Cardiac fibroblast (primary cell): ENCODE data around the gene STRBP.
A peak's percentile ranks its signal among the peaks of the same experiment; 100 is the strongest.

Experiments used
- DNase-seq, 2 donors: peaks; one replicate each; pipeline versions ENCODE4 v3.0.0 to v3.0.0-alpha.2; 2010; ENCODE audit warnings: low read depth in 2 of 2
- H3K4me3 ChIP-seq, 2 donors: replicated peaks in 1 of 2; 1 replicate in 1 of 2; 2 replicates in 1 of 2; pipeline ENCODE4 v1.5.1; 2011; ENCODE audit warnings: low read depth in 2 of 2, low read length in 2 of 2, mild to moderate bottlenecking in 2 of 2, moderate library complexity in 1 of 2
- TF ChIP-seq, protein P1 (sequence below): IDR thresholded peaks from one replicate; pipeline ENCODE4 v1.5.1; 2011; ENCODE audit warnings: low read depth, mild to moderate bottlenecking, low read length, inconsistent platforms

Gene STRBP

GRCh38 chr9:123083680-123084079 is 184.7 kb downstream of the STRBP start:
- TF ChIP-seq, protein P1, sequence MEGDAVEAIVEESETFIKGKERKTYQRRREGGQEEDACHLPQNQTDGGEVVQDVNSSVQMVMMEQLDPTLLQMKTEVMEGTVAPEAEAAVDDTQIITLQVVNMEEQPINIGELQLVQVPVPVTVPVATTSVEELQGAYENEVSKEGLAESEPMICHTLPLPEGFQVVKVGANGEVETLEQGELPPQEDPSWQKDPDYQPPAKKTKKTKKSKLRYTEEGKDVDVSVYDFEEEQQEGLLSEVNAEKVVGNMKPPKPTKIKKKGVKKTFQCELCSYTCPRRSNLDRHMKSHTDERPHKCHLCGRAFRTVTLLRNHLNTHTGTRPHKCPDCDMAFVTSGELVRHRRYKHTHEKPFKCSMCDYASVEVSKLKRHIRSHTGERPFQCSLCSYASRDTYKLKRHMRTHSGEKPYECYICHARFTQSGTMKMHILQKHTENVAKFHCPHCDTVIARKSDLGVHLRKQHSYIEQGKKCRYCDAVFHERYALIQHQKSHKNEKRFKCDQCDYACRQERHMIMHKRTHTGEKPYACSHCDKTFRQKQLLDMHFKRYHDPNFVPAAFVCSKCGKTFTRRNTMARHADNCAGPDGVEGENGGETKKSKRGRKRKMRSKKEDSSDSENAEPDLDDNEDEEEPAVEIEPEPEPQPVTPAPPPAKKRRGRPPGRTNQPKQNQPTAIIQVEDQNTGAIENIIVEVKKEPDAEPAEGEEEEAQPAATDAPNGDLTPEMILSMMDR: no peak
- no peak for DNase-seq
- H3K4me3 ChIP-seq: no peak overlapping the region

- H3K4me3 ChIP-seq: no peak overlapping the region
- DNase-seq: peak; percentile 63 to 68
- TF ChIP-seq, protein P1: peak; percentile 57
Observed at GRCh38 chr9:123081824-123082223, 186.6 kb downstream of the STRBP start.

DNA sequence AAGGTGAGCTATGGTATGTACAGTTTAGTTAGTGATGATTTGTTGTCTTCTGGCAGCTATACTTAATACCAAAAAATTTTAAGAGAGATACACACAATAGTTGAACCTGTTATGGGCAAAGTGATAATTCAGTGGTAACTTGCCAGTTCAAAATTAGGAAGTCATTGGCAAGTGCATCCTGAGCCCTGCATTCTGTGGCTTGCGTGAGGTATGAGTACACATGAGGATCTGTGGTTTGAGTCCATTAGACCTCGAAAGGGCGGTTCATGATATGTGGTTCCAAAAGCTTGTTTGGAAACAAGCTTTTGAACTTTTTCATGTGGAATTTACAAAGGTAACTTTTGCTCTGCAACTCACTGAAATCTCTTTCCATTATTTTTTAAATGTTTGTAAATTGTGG is 187.9 kb downstream of the STRBP start:
- no peak for DNase-seq
- TF ChIP-seq, protein P1: no peak
- no peak overlapping the region for H3K4me3 ChIP-seq

DNA sequence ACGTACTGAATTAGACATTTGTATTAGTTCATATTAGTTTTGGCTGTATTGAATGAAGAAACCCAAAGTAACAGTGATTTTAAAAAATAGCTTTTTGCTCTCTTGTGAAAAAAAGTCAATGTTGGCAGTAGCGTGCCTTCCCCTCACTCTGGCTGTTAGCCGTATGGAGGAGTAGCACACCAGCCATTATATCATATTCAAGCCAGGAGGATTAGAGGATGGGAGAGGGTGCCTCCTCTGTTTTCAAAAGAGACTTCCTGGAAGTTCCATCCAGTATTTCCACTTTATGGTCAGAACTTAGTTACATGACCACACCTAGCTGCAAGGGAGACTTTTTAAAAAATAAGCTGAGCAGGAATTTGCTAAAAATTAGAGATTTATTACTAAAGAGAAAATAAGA is 193.8 kb downstream of the STRBP start:
- H3K4me3 ChIP-seq: no peak overlapping the region
- TF ChIP-seq, protein P1: no peak
- no peak for DNase-seq

GRCh38 chr9:123073991-123074422 is 194.4 kb downstream of the STRBP start:
- no peak overlapping the region for H3K4me3 ChIP-seq
- TF ChIP-seq, protein P1: no peak
- peak; percentile 53 to 74 for DNase-seq

GRCh38 chr9:123073441-123073840 is 194.9 kb downstream of the STRBP start:
- TF ChIP-seq, protein P1: no peak
- H3K4me3 ChIP-seq: no peak overlapping the region
- no peak for DNase-seq

- no peak for DNase-seq
- TF ChIP-seq, protein P1: no peak
- no peak overlapping the region for H3K4me3 ChIP-seq
Observed at GRCh38 chr9:123072407-123072995, 195.9 kb downstream of the STRBP start.
